ENCODE results near the gene ATXN10.

GRCh38 chr22:45843986-45844385, 172.4 kb downstream of the ATXN10 start:
- TF ChIP-seq EZH2 (IDR thresholded peaks at IDR 0.05; ENCODE audit: insufficient read depth, poor library complexity, severe bottlenecking) = no peak
- TF ChIP-seq EZH2phosphoT487 (IDR thresholded peaks at IDR 0.05; ENCODE audit: insufficient read depth, low read depth) = no peak
